HG02981 (cell line): ENCODE data around the gene PLCH1.
"Not testable (repeated sequence)": the region's sequence is repeated elsewhere in the genome, so short reads cannot be mapped to it uniquely, and the experiment has no call there.

Source experiments
- ATAC-seq: cut with Tn5 transposase; IDR thresholded peaks from one replicate; pipeline ENCODE4 v1.9.1; 2021; ENCODE audit warnings: mild to moderate bottlenecking, moderate library complexity; ENCODE audit not compliant: unreplicated experiment

PLCH1 gene

DNA sequence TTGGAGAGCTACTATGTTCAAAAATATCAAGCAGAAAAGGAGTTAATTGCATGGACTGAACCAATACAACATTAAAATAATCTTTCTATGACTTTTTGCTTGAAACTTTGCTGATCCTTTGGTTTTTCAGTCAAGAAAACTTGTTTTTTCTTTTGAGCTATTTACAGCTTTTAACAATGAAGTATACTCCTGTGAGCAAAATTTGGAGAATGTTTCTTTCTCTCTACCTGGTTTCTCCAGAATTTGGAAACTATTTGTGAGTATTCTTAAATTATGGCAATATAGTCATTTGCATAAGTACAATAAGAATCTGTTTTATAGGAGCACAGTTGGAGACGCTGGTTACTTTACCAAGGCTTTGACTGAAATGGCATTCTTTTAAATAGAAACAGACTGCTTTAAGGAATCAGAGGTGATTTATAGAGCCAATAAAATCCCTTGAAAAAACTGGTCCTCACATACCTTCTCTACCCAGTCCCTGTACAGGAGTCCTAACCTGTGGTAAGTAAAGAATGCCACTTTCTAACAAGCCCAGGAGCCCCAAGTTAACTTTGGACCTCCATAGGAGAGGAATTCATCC is 127.4 kb downstream of the PLCH1 start:
- no peak for ATAC-seq

DNA sequence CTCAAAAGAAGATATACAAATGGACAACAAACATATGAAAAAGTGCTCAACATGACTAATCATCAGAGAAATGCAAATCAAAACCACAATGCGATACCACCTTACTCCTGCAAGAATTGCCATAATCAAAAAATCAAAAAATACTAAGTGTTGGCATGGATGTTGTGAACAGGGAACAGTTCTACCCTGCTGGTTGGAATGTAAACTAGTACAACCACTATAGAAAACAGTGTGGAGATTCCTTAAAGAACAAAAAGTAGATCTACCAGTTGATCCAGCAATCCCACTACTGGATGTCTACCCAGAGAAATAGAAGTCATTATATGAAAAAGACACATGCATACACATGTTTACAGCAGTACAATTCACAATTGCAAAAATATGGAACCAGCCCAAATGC is 129.7 kb downstream of the PLCH1 start:
- not testable (repeated sequence) for ATAC-seq

GRCh38 chr3:155614410-155614809 is 130.5 kb downstream of the PLCH1 start:
- ATAC-seq: not testable (repeated sequence)

DNA sequence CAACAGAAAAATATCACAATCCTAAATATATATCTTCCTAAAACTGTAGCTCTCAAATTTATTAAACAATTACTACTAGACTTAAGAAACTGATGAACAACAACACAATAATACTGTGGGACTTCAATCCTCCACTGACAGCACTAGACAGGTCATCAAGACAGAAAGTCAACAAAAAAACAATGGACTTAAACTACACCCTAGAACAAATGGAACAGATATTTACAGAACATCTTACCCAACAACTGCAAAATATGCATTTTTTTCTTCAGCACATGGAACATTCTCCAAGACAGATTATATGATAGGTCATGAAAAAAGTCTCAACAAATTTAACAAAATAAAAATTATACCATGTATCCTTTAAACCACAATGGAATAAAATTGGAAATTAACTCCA is 133.4 kb downstream of the PLCH1 start:
- no peak for ATAC-seq

DNA sequence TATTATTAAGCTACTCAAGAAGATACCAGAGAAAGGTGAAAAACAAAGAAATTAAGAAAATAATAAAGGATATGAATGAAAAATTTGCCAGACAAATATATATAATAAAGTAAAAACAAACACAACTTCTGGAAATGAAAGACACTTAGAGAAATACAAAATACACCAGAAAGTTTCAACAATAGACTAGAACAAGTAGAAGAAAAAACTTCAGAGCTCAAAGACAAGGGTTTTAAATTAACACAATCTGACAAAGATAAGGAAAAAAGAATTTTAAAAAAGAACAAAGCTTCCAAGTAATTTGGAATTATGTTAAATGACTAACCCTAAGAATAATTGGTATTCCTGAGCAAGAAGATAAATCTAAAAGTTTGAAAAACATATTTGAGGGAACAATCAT is 135.3 kb downstream of the PLCH1 start:
- no peak for ATAC-seq

DNA sequence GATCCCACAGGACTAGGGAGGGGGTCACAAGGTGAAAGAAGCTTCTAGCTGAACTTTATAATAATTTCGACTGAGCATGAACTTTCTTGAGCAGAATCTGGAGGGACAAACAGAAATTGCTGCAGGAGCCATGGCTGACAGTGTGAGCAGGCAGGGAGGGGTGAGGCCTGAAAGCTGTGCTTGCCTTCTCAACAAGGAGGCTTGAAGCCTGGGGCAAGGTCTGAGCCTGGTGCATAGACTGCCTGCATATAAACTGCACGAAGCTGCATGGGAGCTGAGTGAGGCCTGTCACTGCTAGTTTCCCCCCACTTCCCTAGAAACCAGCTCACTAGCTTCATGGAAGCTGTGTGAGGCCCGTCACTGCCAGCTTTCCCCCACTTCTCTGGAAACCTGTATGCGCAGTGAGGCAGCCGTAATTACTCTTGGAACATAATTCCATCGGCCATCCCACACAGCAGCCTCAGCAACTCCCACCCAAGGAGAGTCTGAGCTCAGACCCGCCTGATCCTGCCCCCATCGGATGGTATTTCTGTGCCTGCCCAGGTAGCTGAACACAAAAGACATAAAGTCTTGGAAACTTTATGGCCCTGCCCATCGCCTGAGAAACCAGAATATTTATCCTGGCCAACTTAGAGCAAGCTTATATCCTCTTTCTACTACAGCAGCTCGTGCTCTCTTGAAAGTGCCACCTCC is 136.5 kb downstream of the PLCH1 start:
- no peak for ATAC-seq

DNA sequence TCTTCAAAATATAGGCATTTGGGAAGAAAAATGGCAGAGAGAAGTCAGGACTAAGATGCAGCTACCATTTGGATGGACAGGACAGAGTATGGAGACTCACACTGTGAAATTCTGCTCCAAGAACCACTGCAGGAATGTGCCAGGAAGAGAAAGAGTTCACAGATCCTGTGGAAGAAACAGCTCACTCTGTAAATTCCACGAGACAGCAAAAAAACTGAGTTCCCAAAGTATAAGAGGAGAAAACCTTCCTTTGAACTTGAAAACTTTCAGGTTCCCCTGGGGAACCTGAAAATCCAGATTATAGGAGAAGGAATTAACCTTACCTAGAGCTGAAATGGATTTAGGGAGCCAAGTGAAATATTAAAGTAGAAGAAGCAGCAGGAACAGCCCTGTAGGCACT is 137.1 kb downstream of the PLCH1 start:
- no peak for ATAC-seq

DNA sequence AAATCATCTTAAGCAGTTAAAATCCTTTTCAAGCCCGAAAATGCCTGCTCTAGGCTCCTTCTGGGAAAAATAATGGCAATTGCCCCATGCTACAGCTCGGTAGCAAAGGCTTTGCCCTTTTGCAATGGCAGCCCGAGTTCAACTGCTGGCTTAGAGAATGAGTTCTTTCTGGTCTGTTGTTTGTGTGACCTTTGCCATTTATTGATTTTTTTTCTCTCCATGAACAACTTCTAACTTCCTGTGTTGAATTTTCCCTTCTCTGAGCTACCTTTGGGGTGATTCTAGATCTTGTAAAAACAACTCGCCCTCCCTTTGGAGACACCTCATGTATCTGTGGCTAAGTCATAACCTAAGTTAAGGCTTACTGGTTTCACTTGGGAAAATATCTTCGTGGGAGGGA is 139.3 kb downstream of the PLCH1 start:
- ATAC-seq: no peak

DNA sequence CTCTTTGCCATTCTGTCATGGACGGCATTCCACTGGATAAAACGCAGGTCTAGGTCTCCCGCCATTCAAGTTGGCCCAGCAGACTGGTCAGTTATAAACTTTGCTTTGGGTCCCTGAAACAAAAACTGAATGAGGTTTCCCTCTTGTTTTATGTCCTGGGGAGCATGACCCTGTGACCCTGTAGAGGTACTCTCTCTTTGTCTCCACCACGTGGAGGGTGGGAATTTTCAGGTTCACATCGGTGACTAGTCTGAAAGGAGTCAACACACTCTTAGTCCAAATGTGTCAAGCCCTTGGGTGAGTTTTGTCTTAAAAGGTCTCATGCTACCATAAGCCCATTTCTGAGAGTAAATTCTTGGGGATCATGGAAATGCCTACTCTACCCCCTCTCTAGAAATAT is 139.9 kb downstream of the PLCH1 start:
- ATAC-seq: no peak

DNA sequence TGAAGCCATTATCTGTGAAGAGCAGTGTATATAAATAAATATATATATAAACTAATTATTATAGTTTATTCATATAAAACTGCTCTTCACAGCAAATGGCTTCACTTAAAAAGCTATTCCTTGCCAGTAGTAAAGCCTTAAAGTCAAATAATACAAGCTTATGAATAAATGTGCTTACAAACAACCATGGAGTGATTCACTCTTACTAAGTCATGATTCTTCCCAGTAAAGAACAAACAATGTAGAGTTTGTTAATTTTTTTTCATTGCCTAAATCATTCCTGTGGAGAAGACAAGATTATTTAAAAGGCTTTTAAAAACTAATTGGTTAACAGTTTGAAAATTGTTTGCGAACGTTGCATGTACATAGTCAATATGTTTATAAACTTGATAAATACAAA is 140.7 kb downstream of the PLCH1 start:
- no peak for ATAC-seq

- ATAC-seq: no peak
Observed at GRCh38 chr3:155603302-155603701, 141.6 kb downstream of the PLCH1 start.

DNA sequence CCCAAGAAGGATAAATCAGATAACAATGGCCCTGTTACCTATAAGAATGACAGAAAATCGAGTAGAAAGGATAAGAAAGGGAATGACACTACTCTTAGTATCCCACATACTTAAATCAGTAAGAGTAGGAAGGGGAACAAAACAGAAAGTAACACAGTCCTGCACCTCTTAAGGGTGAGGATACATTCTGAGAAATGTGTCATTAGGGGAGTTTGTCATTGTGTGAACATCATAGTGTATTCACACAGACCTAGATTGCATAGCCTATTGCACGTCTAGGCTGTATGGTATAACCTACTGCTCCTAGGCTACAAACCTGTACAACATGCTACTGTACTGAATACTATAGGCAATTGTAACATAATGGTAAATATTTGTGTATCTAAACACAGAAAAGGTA is 142.6 kb downstream of the PLCH1 start:
- ATAC-seq: no peak

DNA sequence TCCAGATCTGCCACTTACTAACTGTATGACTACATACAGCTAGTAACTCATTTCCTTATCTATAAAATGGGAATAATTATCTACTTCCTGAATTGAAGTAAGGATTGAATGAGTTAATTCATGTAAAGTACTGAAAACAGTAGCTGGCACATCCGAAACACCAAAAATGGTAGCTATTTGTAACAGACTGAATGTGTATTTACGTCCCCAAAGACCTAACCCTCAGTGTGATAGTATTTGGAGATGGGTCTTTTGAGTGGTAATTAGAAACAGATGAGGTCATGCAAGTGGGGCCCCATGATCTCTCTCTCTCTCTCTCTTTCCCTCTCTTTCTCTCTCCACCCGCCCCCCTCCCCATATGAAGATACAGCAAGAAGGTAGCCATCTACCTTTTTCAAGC is 146.2 kb downstream of the PLCH1 start:
- ATAC-seq: no peak

GRCh38 chr3:155596615-155597014 is 148.3 kb downstream of the PLCH1 start:
- ATAC-seq: no peak

DNA sequence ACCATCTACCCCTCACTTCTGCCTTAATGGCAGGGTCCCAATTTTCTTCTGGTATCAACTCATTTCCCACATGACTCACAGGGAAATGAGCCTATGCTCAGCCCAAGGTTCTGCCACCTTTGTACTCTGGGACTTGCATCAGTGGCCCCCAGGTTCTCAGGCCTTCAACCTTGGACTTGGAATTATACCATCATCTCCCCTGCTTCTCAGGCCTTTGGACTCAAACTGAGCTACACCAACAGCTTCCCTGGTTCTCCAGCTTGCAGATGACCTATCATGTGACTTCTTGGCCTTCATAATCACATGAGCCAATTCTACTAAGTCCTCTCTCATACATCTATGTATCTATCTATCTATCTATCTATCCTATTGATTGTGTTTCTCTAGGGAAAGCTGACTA is 149.5 kb downstream of the PLCH1 start:
- no peak for ATAC-seq

DNA sequence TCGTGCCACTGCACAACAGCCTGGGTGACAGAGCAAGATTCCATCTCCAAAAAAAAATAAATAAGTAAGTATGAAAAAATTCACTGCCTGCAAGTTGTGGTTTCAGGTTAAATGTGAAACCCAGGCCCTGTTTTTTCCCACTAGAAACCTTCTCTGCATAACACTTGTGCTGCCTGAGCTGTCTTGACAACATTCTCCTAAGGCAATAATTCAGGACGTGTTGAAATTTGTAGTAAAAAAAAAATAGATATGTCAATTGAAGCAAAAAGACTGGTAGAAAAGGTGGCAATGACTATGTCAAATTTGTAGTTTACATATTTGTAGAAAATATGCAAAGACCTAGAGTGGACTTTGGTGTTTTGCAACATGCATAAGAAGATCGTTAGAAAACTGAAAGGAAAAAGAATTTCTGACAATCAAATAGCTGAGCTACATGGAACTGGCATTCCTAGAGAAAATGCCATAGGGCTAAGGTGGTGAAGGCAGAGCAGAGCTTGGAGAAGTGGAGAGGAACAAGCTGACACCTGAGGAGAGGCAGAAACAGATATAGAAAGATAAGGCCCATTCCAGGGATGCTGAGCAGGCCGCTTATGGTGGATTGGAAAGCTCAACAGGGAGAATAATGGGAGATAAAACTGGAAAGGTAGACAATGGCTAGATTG is 150.2 kb downstream of the PLCH1 start:
- ATAC-seq: no peak

DNA sequence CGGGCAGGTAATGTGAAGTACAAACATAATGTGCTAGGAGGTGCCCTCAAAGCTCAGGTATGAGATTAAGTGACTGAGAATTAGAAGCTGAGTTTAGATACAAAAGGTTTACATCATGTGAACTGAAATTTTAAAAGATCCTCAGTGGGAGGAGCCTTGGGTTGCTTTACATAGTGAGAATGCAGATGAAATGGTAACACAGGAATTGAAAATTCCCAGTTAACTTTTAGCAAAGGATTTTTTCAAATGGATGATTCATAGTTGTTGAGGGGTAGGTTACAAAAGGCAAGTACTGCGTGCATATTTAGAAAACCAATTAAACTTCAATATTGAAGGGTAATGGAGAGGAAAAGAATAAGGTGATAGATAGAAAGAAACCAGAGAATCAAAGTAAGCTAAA is 157.3 kb downstream of the PLCH1 start:
- ATAC-seq: no peak

DNA sequence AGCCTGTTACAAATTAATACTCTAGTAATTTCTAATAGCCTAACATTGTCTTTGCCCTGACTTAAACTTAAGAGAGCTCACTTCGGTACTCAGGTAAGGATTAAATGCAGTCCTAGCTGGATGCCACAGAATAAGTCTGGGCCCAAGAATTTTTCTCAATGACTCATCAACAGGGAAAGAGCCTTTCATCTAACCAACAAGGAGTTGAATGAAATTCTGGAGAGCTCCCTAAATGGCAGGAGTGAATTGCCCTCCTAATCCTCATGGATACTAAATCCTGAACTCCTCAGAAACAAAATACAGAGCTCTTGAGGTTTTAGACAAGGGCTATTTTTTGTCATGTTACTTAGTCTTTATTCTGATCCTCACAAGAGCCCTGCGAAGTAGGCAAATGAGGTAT is 159.5 kb downstream of the PLCH1 start:
- ATAC-seq: no peak

DNA sequence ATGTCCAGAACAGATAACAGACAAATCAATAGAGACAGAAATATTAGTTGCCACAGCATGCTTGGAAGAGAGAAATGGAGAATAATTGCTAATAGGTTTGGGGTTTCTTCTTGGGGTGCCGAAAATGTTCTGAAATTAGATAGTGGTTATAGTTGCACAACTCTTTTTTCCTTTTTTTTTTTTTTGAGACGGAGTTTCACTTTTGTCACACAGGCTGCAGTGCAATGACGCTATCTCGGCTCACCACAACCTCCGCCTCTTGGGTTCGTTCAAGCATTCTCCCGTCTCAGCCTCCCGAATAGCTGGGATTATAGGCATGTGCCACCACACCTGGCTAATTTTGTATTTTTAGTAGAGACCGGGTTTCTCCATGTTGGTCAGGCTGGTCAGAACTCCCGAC is 163.3 kb downstream of the PLCH1 start:
- ATAC-seq: no peak

DNA sequence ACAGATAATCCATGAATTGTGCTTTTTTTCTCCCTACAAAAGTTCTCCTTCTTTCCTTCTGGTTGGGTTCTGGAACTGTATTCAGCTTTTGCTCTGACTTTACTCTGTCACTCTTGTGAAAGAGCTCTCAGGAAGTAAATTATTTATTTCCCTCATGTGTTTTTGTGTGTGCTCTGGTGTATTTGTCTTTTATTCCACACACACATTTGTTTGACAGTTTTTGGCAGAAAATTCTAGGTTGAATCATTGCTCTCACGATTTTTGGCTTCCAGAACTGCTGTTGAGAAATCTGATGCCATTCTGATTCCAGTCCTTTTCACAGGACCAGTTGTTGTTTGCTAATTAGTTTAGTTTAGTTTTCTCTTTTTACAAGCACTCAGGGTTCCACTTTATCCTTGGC is 172.8 kb downstream of the PLCH1 start:
- ATAC-seq: no peak

DNA sequence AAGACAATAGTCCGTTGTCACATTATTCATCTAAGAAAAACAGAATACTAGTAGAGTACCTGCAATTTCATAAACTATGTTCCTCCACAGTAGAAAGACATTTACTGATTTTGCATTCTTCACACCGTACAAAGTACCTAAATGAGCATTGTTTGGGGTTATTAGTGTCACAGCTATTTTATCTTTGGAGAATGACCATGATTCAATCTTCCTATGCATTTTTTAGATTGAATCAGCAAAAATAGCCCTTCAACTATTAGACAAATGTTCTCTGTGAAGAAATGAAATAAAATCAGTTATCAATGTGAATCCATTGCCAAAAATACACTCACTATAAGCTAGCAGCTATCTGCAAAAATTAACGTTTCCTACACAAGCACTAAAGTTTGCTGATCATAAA is 176.6 kb downstream of the PLCH1 start:
- ATAC-seq: no peak

DNA sequence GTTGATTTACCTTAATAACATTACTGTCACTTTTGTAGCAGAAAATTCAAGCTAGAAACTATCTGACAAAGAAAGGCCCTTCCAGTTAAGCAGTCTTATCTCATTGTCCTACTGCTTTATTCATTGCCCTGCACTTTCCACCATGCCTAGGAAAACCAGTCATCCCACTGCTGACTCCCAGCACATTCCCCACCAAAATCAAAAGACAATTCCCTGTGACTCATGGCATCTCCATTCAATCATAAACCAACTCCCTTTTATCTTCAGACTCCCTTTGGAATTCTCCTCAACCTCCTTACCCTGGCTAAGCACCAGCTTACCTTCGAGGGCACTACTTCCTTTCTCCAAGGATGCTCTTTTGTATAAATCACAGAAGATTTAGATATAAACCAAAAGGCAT is 184.3 kb downstream of the PLCH1 start:
- ATAC-seq: no peak

DNA sequence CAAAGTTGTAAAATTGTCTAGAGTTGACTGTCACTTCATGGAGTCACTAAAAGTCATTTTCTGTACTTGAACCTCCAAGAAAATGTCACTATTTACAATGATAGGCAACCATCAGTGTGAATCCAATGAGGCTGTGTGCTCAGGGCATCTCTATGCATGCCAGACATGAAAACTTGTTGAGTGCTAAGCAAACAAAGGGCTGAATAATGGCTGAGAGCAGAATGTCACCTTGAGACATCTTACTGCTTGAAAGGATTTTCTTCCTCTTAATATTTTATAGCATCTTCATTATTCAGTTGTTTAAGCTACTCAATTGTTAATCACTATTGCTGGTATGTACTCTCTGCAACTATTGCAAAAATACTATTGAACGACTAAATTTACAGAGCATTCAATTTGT is 184.7 kb downstream of the PLCH1 start:
- no peak for ATAC-seq
